Psoas muscle (tissue), 8 donors: ENCODE results near the gene ACTR1A. TPM values are rescaled to one million over a fixed set of nuclear protein-coding genes. Genes with fewer than 3 reads are reported as not detected.

Experiments used
- ATAC-seq, 4 donors: fragments of 200-7000 bp; cut with Tn5 transposase; one replicate each; pipeline ENCODE4 v1.9.1; 2020; ENCODE audit warnings: moderate library complexity in 3 of 4, mild to moderate bottlenecking in 2 of 4
- DNase-seq, 2 donors: peaks; one replicate each; pipeline ENCODE4 v3.0.0-alpha.2; 2020
- H3K27ac ChIP-seq: fragments of 200-600 bp; one replicate; pipeline ENCODE4 v1.8.0; 2022
- H3K27me3 ChIP-seq, 3 donors: fragments of 200-600 bp in 1 of 3; one replicate each; pipeline versions ENCODE4 v1.6.1 to v1.8.0; 2013 to 2022; ENCODE audit warnings: low read length in 2 of 3, mild to moderate bottlenecking in 2 of 3, moderate library complexity in 1 of 3; ENCODE audit not compliant: insufficient read depth in 3 of 3
- H3K36me3 ChIP-seq, 2 donors: fragments of 200-600 bp in 1 of 2; one replicate each; pipeline versions ENCODE4 v1.6.1 to v1.8.0; 2013 to 2022; ENCODE audit warnings: low read depth in 1 of 2, mild to moderate bottlenecking in 1 of 2, moderate library complexity in 1 of 2; ENCODE audit not compliant: insufficient read depth in 1 of 2
- H3K4me1 ChIP-seq: fragments of 200-600 bp; one replicate; pipeline ENCODE4 v1.8.0; 2022
- H3K4me3 ChIP-seq: fragments of 200-600 bp; one replicate; pipeline ENCODE4 v1.8.0; 2022; ENCODE audit warnings: mild to moderate bottlenecking
- H3K9me3 ChIP-seq: fragments of 200-600 bp; one replicate; pipeline ENCODE4 v1.8.0; 2022
- WGBS, 3 donors: extraction: QIAGEN DNeasy Blood & Tissue Kit; methylation state at CpG; one replicate each; pipeline versions ENCODE4 v1.1.6 to v1.1.7; 2013; 5-methylcytosine and 5-hydroxymethylcytosine counted together
- intact Hi-C, 2 donors: fragments of 100-400 bp; cut with DNase I; formaldehyde crosslinking; loops; one replicate each; pipeline versions ENCODE4 v1.11.0 to v1.14.2; 2022
- polyA plus RNA-seq, 3 donors: library from polyadenylated mRNA; stranded (reverse); fragments of 200-250 nt; gene quantifications; one replicate each; pipeline ENCODE4 v1.2.3, GENCODE V29; 2013
- total RNA-seq, 4 donors: library from RNA; stranded (reverse); fragmentation: NEBNext Ultra II Directional in 2 of 4; extraction: Animal tissue kit (Norgen Biotek cat#: 25700) in 2 of 4; gene quantifications; one replicate each; pipeline versions ENCODE4 v1.2.1 to v1.2.4, GENCODE V29; 2021 to 2023
- TF ChIP-seq, protein P1 (sequence below): fragments of 200-600 bp; IDR thresholded peaks from one replicate; pipeline ENCODE4 v1.8.0; 2022; ENCODE audit warnings: antibody characterized with exemption
- donor health status: healthy with polysubstance abuse.
- donor health status: DM: no; HTN: no; CAD: no; lungs with moderate emphysema.
- donor health status: Bipolar disorder and iron deficiency.
- donor health status: healthy.
- donor health status: DM: yes; HTN: yes; CAD: no.
- donor health status: DM: no; HTN: no; CAD: no.
- donor health status: DM: no; HTN: no; CAD: no.
- donor health status: DM: yes; HTN: yes; CAD: no.

ACTR1A gene
- total and polyA plus RNA-seq, 7 donors = 76.2 to 188 (median 128) TPM

- H3K36me3 ChIP-seq = peaks cover 0 to 26% of the 10 kb centered on the region in 2 donors
- H3K9me3 ChIP-seq = no peaks in the 10 kb centered on the region
- intact Hi-C loops = no loop called here
- peak overlapping the region; percentile 84 for H3K27ac ChIP-seq
- peaks cover 81% of the 10 kb centered on the region for H3K4me1 ChIP-seq
- ATAC-seq = peak in 2 of 4 donors; percentile 28 to 31
- TF ChIP-seq, protein P1, sequence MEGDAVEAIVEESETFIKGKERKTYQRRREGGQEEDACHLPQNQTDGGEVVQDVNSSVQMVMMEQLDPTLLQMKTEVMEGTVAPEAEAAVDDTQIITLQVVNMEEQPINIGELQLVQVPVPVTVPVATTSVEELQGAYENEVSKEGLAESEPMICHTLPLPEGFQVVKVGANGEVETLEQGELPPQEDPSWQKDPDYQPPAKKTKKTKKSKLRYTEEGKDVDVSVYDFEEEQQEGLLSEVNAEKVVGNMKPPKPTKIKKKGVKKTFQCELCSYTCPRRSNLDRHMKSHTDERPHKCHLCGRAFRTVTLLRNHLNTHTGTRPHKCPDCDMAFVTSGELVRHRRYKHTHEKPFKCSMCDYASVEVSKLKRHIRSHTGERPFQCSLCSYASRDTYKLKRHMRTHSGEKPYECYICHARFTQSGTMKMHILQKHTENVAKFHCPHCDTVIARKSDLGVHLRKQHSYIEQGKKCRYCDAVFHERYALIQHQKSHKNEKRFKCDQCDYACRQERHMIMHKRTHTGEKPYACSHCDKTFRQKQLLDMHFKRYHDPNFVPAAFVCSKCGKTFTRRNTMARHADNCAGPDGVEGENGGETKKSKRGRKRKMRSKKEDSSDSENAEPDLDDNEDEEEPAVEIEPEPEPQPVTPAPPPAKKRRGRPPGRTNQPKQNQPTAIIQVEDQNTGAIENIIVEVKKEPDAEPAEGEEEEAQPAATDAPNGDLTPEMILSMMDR = no peak
- no peaks in the 10 kb centered on the region for H3K27me3 ChIP-seq
- peak overlapping the region; percentile 40 for H3K4me3 ChIP-seq
- DNase-seq = no peak
- WGBS, 3 donors = 71 to 87% (median 86%) methylated on average over 2 of the region's 2 CpGs
These were observed 8.7 kb downstream of the ACTR1A start for GRCh38 chr10:102493771-102494170.

- H3K27me3 ChIP-seq = no peaks in the 10 kb centered on the region
- DNase-seq (peak in 1 of 2 donors; percentile 75), ATAC-seq (peak; percentile 86 to 92 (median 90))
- H3K4me1 ChIP-seq = peaks cover 74% of the 10 kb centered on the region
- TF ChIP-seq, protein P1 = no peak
- H3K9me3 ChIP-seq = no peaks in the 10 kb centered on the region
- H3K27ac ChIP-seq = peak overlapping the region; percentile 84
- intact Hi-C loops = no loop called here
- H3K36me3 ChIP-seq = peaks cover 0 to 34% of the 10 kb centered on the region in 2 donors
- 11 to 26% (median 16%) methylated on average over 2 of the region's 2 CpGs for WGBS, 3 donors
- peak overlapping the region; percentile 40 for H3K4me3 ChIP-seq
These were observed 9.5 kb downstream of the ACTR1A start for GRCh38 chr10:102492983-102493382.

DNA sequence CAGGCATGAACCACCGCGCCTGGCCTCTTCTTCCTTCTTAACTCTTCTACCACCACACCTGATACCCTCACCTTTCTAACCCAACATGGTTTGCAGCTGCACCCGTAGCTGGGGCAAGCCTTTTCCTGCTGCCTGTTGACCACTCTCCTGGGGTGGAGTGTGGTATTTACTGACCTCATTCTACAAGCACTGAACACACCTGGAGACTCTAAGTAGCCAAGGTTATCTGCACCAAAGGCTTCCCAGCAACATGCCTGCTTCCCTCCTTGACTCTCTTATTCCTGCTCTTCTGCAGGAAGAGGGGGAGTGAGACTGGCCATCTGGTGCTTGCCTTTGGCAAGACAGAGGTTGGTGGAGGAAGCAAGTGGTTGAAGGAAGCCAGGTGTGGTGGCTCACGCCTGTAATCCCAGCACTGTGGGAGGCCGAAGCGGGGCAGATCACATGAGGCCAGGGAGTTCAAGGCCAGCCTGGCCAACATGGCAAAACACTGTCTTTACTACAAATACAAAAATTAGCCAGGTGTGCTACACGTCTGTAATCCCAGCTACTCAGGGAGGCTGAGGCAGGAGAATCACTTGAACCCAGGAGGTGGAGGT lies 10.1 kb downstream of the ACTR1A start:
- 65 to 90% (median 74%) methylated on average over 7 of the region's 7 CpGs for WGBS, 3 donors
- peak overlapping the region; percentile 84 for H3K27ac ChIP-seq
- H3K27me3 ChIP-seq = no peaks in the 10 kb centered on the region
- no peak overlapping the region for H3K4me3 ChIP-seq
- TF ChIP-seq, protein P1 = no peak
- peaks cover 69% of the 10 kb centered on the region for H3K4me1 ChIP-seq
- peak in 2 of 4 donors; percentile 9 to 13 for ATAC-seq
- peaks cover 0 to 40% of the 10 kb centered on the region in 2 donors for H3K36me3 ChIP-seq
- intact Hi-C loops = no loop called here
- no peaks in the 10 kb centered on the region for H3K9me3 ChIP-seq
- DNase-seq = peak in 1 of 2 donors; percentile 44

GRCh38 chr10:102491136-102491535 lies 11.4 kb downstream of the ACTR1A start:
- DNase-seq (peak in 1 of 2 donors; percentile 53), ATAC-seq (peak; percentile 48 to 68 (median 52))
- TF ChIP-seq, protein P1 = no peak
- H3K27me3 ChIP-seq = no peaks in the 10 kb centered on the region
- no peak overlapping the region for H3K4me3 ChIP-seq
- intact Hi-C loops = no loop called here
- WGBS, 3 donors = 44 to 70% (median 53%) methylated on average over 4 of the region's 4 CpGs
- H3K4me1 ChIP-seq = peaks cover 64% of the 10 kb centered on the region
- no peaks in the 10 kb centered on the region for H3K9me3 ChIP-seq
- peaks cover 0 to 49% of the 10 kb centered on the region in 2 donors for H3K36me3 ChIP-seq
- H3K27ac ChIP-seq = peak overlapping the region; percentile 84
